GM12875 (cell line): ENCODE measurements around the gene CHRNE.
"Not testable (repeated sequence)": the region's sequence is repeated elsewhere in the genome, so short reads cannot be mapped to it uniquely, and the experiment has no call there.

Experiments
- H3K4me3 ChIP-seq: one replicate; pipeline ENCODE4 v1.5.1; 2011; ENCODE audit warnings: low read depth, low read length, control low read depth
- CTCF ChIP-seq: IDR thresholded peaks from 2 replicates; pipeline ENCODE4 v1.5.1; 2011; ENCODE audit warnings: low read depth, mild to moderate bottlenecking, control low read depth, inconsistent platforms, low read length, moderate library complexity, borderline replicate concordance; ENCODE audit not compliant: insufficient read depth

The CHRNE gene

DNA sequence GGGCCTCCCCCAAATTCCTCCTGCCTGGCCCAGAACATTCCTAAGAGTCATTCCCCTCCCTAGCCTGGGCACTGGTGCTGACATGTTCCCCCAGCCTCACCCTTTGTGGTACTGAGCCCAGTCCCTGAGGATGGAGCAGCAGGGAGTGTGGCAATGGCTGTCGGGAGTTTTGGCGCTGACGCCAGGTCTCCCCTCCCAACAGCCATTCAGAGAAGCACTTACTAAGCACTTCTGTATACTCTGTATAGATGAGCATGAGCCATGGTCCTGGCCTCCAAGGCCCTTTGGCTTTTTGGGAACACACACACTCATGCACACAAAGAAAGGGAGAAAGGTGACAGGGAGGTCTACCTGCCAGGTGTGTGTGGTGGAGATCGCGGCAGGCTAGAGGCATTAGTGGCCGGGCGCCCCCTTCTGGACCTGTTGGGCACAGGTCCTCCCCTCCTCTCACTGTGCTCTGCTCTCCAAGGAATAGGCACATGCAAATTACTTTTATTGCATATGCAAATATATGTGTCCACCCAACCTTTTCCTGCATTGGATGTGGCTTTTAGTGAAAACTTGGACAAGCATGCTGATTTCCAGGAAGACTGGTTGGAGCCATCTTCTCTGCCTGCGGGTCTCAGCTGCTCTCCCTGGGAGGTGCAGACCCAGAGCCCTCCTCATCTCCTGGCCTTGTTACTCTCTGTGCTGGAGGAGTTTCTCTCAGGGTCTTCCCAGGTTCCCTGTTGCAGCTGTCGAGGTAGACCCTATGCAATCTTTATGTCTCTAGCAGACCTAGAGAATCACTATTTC, 20.9 kb downstream of the CHRNE start:
- TF ChIP-seq CTCF, result peak; percentile 89
- no peak overlapping the region for H3K4me3 ChIP-seq

DNA sequence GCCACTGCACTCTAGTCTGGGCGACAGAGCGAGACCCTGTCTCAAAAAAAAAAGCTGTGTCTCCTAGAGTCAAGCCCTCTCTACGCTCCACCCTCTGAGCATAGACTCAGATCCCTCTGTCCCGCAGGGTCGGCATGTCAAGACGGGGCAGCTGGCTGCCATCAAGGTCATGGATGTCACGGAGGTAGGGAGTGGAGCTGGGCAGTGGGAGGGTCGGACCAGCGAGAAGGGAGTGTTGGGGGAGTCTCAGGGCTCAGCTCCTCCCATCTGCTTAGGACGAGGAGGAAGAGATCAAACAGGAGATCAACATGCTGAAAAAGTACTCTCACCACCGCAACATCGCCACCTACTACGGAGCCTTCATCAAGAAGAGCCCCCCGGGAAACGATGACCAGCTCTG, 22.0 kb downstream of the CHRNE start:
- H3K4me3 ChIP-seq, result no peak overlapping the region
- no peak for TF ChIP-seq CTCF

GRCh38 chr17:4879601-4880000, 23.3 kb downstream of the CHRNE start:
- no peak overlapping the region for H3K4me3 ChIP-seq
- no peak for TF ChIP-seq CTCF

DNA sequence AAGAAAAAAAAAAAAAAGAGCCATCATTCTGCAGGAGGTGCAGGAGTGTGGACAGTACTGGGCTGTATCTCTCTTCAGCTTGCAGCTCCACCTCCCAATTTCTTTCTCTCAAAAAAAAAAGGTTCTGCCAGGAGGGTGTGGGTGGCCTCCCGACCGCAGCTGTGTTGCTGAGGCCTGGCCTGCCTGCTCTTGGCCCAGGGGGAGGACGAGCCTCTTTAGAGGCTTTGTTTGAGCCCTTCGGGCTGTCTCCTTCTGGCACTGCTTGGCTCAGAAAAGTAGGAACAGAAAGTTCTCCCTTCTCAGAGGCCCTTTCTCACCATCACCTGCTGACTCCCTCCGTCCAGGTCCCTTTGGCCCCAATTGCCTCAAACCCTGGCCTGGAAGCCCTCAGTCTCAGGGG, 25.8 kb downstream of the CHRNE start:
- H3K4me3 ChIP-seq, result no peak overlapping the region
- TF ChIP-seq CTCF, result no peak

DNA sequence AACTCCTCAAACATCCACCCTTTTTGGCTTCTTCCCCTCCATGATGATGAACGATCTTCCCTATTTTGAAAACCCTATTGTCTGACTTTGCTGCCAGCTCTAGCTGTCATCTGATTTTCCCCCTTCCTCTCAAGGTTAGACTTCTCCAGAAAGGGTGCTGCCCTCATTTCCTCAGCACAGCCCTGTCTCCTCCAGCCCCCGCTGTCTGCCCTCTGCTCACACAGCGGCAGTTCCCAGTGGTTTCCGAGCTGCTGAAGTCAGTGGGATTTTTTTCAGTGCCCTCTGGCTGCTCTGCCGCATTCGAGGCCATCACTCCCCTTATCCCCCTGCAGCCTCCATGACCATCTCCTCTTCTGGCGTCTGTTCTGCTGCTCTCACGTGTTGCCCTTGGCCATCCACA, 30.1 kb downstream of the CHRNE start:
- TF ChIP-seq CTCF, result no peak
- H3K4me3 ChIP-seq, result no peak overlapping the region

DNA sequence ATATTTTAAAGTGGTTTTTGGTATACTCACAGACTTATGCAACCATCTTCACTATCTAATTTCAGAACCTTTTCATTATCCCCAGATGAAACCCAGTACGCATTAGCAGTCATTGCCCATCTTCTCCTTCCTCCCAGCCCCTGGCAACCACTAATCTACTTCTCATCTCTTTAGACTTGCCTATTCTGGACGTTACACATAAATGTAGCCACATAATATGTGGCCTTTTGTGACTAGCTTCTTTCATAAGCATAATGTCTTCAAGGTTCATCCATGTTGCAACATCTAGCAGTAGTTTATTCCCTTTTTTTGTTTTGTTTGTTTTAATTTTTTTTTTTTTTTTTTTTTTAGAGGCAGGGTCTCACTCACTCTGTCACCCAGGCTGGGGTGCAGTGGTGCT, 32.0 kb downstream of the CHRNE start:
- H3K4me3 ChIP-seq, result no peak overlapping the region
- TF ChIP-seq CTCF, result no peak

- H3K4me3 ChIP-seq, result not testable (repeated sequence)
Observed at GRCh38 chr17:4869058-4869998, 33.6 kb downstream of the CHRNE start.

DNA sequence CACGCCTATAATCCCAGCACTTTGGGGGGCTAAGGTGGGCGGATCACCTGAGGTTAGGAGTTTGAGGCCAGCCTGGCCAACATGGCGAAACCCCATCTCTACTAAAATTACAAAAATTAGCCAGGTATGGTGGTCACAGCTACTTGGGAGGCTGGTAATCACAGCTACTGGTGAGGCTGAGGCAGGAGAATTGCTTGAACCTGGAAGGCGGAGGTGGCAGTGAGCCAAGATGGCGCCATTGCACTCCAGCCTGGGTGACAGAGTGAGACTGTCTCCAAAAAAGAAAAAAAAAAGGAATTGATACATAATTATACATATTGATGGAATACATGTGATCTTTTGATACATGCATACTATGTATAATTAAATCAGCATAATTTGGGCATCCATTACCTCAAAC, 35.4 kb downstream of the CHRNE start:
- not testable (repeated sequence) for H3K4me3 ChIP-seq
